ENCODE data around the gene INPP5J. TPM values are rescaled to one million over a fixed set of nuclear protein-coding genes. Genes with fewer than 3 reads are reported as not detected.

The INPP5J gene
- total RNA-seq, 1 experiment from 2014 or later, result 1.7 TPM

DNA sequence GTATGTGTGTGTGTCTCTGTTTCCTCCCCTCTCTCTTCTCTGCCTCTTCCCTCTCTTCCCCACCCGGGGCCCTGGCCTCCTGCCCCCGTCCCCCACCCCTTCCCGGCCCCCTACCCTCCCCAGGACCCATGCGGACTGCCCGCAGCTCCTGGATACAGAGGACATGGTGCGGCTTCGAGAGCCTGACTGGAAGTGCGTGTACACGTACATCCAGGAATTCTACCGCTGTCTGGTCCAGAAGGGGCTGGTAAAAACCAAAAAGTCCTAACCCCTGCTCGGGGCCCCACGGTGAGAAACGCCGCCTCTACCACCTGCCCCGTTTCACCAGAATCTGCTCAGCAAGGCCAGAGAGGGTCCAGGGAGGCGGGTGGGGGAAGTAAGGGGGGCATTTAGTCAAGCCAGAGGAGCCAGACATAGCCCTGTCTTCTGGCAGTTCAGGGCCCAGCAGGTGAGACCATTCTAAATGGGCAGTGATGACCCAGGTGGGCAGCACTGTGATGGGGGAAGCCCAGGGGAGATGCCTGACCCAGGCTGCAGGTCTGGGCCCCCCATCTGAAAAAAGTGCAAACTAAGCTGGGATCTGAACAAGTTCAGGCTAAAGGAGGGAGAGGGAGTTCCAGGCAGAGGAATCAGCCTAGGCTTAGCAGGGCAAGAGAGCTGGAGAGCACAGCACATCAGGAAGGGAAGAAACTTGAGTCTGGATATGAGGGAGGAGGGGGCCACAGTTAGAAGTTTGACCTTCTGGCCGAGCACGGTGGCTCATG is 21.8 kb upstream of the INPP5J start:
- no peaks in the 10 kb centered on the region; the same call in 1 of the 2 replicates for H3K4me1 ChIP-seq (ENCODE audit: control insufficient read depth, insufficient read depth, low read length)
- H3K36me3 ChIP-seq (ENCODE audit: control insufficient read depth, insufficient read depth, low read length), result no peaks in the 10 kb centered on the region
- no peaks in the 10 kb centered on the region for H3K9me3 ChIP-seq (ENCODE audit: control insufficient read depth, insufficient read depth, low read depth, low read length)
- H3K27ac ChIP-seq (ENCODE audit: low read length), result no peak overlapping the region
- ChIA-PET POLR2A (no interaction called here), CTCF (interaction anchor here (0.6 kb wide), 1 partner anchor 13 kb away, joined by 4 read pairs; no protein-coding TSS in a partner anchor)
- intact Hi-C loops (cut with micrococcal nuclease; ENCODE audit: unreplicated experiment), result no loop called here
- no peak for DNase-seq (ENCODE audit: low read depth, low spot score)
- ATAC-seq, result no peak
- in situ Hi-C loops (cut with HindIII; ENCODE audit: low pct_unique_long_range_greater_than_20kb, low sequenced_read_pairs), result no loop called here
- no peaks in the 10 kb centered on the region for H3K27me3 ChIP-seq (ENCODE audit: control insufficient read depth, insufficient read depth, low read length)
- H3K4me3 ChIP-seq (ENCODE audit: low read depth in 2 of 2, low read length in 2 of 2), result no peak overlapping the region
- TF ChIP-seq TCF7L2 (IDR thresholded peaks at IDR 0.05; ENCODE audit: low read depth, low read length), result no peak
- TF ChIP-seq, protein P1, sequence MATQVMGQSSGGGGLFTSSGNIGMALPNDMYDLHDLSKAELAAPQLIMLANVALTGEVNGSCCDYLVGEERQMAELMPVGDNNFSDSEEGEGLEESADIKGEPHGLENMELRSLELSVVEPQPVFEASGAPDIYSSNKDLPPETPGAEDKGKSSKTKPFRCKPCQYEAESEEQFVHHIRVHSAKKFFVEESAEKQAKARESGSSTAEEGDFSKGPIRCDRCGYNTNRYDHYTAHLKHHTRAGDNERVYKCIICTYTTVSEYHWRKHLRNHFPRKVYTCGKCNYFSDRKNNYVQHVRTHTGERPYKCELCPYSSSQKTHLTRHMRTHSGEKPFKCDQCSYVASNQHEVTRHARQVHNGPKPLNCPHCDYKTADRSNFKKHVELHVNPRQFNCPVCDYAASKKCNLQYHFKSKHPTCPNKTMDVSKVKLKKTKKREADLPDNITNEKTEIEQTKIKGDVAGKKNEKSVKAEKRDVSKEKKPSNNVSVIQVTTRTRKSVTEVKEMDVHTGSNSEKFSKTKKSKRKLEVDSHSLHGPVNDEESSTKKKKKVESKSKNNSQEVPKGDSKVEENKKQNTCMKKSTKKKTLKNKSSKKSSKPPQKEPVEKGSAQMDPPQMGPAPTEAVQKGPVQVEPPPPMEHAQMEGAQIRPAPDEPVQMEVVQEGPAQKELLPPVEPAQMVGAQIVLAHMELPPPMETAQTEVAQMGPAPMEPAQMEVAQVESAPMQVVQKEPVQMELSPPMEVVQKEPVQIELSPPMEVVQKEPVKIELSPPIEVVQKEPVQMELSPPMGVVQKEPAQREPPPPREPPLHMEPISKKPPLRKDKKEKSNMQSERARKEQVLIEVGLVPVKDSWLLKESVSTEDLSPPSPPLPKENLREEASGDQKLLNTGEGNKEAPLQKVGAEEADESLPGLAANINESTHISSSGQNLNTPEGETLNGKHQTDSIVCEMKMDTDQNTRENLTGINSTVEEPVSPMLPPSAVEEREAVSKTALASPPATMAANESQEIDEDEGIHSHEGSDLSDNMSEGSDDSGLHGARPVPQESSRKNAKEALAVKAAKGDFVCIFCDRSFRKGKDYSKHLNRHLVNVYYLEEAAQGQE (IDR thresholded peaks at IDR 0.05; ENCODE audit: insufficient read depth in 1 of 2, low read depth in 2 of 2, low read length in 1 of 2), result no peak
- no peak for TF ChIP-seq SIN3A (IDR thresholded peaks at IDR 0.05; ENCODE audit: borderline replicate concordance, insufficient read depth, low read depth, low read length)
- no peak for TF ChIP-seq POLR2AphosphoS5 (IDR thresholded peaks at IDR 0.05; ENCODE audit: low read depth, low read length)
- TF ChIP-seq, protein P2, sequence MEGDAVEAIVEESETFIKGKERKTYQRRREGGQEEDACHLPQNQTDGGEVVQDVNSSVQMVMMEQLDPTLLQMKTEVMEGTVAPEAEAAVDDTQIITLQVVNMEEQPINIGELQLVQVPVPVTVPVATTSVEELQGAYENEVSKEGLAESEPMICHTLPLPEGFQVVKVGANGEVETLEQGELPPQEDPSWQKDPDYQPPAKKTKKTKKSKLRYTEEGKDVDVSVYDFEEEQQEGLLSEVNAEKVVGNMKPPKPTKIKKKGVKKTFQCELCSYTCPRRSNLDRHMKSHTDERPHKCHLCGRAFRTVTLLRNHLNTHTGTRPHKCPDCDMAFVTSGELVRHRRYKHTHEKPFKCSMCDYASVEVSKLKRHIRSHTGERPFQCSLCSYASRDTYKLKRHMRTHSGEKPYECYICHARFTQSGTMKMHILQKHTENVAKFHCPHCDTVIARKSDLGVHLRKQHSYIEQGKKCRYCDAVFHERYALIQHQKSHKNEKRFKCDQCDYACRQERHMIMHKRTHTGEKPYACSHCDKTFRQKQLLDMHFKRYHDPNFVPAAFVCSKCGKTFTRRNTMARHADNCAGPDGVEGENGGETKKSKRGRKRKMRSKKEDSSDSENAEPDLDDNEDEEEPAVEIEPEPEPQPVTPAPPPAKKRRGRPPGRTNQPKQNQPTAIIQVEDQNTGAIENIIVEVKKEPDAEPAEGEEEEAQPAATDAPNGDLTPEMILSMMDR (IDR thresholded peaks at IDR 0.05), result no peak
- BruUV-seq (replicated peaks), result no TSS peak

- in situ Hi-C loops (cut with HindIII; ENCODE audit: low pct_unique_long_range_greater_than_20kb, low sequenced_read_pairs) (no loop called here), intact Hi-C loops (cut with micrococcal nuclease; ENCODE audit: unreplicated experiment) (no loop called here)
- POLR2A ChIA-PET, result no interaction called here
- Histone ChIP-seq H3K4me1 (ENCODE audit: control insufficient read depth, insufficient read depth, low read length) (no peaks in the 10 kb centered on the region; the same call in 1 of the 2 replicates), H3K36me3 (ENCODE audit: control insufficient read depth, insufficient read depth, low read length) (peaks cover 2% of the 10 kb centered on the region; the same call in 1 of the 2 replicates), H3K4me3 (ENCODE audit: low read depth in 2 of 2, low read length in 2 of 2) (no peak overlapping the region), H3K9me3 (ENCODE audit: control insufficient read depth, insufficient read depth, low read depth, low read length) (no peaks in the 10 kb centered on the region), H3K27me3 (ENCODE audit: control insufficient read depth, insufficient read depth, low read length) (no peaks in the 10 kb centered on the region), H3K27ac (ENCODE audit: low read length) (no peak overlapping the region)
- DNase-seq (ENCODE audit: low read depth, low spot score) (no peak), ATAC-seq (no peak; the same call in 1 of the 2 replicates)
- CTCF ChIA-PET, result no interaction called here
- TF ChIP-seq, protein P1 (IDR thresholded peaks at IDR 0.05; ENCODE audit: insufficient read depth in 1 of 2, low read depth in 2 of 2, low read length in 1 of 2), result no peak
- TF ChIP-seq TCF7L2 (IDR thresholded peaks at IDR 0.05; ENCODE audit: low read depth, low read length), result no peak
- TF ChIP-seq, protein P2 (IDR thresholded peaks at IDR 0.05), result no peak
- no peak for TF ChIP-seq POLR2AphosphoS5 (IDR thresholded peaks at IDR 0.05; ENCODE audit: low read depth, low read length)
- TF ChIP-seq SIN3A (IDR thresholded peaks at IDR 0.05; ENCODE audit: borderline replicate concordance, insufficient read depth, low read depth, low read length), result no peak
- BruUV-seq (replicated peaks), result no TSS peak
Measured at GRCh38 chr22:31102441-31103081, 20.2 kb upstream of the INPP5J start.

All from Panc1 (cell line).